Sigmoid colon (tissue), 4 donors: ENCODE results near the gene HDGFL2.

Experiments
- CTCF ChIP-seq, 4 experiments: fragments of 450-650 bp in 3 of 4; fragments of 200-600 bp in 1 of 4; IDR thresholded peaks; one replicate each; pipeline ENCODE4 v1.5.1; 2016 to 2019; ENCODE audit warnings: antibody characterized with exemption in 4 of 4, mild to moderate bottlenecking in 3 of 4, moderate library complexity in 2 of 4
- POLR2A ChIP-seq, 2 donors: fragments of 450-650 bp; IDR thresholded peaks; one replicate each; pipeline ENCODE4 v1.6.1; 2016; ENCODE audit warnings: antibody characterized with exemption in 2 of 2, mild to moderate bottlenecking in 2 of 2, moderate library complexity in 2 of 2
- POLR2AphosphoS5 ChIP-seq, 4 donors: sonication (generic); formaldehyde crosslinking; IDR thresholded peaks; one replicate each; pipeline ENCODE4 v1.6.1; 2017; ENCODE audit warnings: antibody characterized with exemption in 4 of 4

DNA sequence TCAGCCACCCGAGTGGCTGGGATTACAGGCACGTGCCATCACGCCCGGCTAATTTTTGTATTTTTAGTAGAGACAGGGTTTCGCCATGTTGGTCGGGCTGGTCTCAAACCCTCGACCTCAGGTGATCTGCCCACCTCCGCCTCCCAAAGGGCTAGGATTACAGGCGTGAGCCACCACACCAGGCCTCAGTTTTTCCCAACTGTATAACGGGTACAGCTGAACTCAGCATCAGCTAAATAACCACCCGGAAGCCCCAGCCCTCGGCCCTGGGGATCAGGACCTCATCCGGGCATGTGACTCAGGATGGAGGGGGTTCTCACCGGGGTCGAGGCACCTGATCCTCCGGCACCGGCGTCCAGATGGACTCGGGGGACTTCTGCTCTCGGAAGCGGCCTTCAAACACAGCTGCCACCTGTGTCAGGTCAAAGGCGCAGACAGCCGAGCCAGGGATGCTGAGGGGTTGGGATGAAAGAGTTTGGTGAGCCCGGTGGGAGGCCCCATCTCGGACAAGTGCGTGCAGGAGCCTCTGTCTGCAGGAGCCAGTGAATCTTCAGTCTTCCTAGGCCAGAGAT is 78.5 kb downstream of the HDGFL2 start:
- TF ChIP-seq CTCF (IDR thresholded peaks at IDR 0.05) (no peak), POLR2AphosphoS5 (IDR thresholded peaks at IDR 0.05) (no peak), POLR2A (IDR thresholded peaks at IDR 0.05) (no peak)
